Measurements from ENCODE around the gene ADAMTS14. TPM values are rescaled to one million over a fixed set of nuclear protein-coding genes. Genes with fewer than 3 reads are reported as not detected.

Gene ADAMTS14, protein sequence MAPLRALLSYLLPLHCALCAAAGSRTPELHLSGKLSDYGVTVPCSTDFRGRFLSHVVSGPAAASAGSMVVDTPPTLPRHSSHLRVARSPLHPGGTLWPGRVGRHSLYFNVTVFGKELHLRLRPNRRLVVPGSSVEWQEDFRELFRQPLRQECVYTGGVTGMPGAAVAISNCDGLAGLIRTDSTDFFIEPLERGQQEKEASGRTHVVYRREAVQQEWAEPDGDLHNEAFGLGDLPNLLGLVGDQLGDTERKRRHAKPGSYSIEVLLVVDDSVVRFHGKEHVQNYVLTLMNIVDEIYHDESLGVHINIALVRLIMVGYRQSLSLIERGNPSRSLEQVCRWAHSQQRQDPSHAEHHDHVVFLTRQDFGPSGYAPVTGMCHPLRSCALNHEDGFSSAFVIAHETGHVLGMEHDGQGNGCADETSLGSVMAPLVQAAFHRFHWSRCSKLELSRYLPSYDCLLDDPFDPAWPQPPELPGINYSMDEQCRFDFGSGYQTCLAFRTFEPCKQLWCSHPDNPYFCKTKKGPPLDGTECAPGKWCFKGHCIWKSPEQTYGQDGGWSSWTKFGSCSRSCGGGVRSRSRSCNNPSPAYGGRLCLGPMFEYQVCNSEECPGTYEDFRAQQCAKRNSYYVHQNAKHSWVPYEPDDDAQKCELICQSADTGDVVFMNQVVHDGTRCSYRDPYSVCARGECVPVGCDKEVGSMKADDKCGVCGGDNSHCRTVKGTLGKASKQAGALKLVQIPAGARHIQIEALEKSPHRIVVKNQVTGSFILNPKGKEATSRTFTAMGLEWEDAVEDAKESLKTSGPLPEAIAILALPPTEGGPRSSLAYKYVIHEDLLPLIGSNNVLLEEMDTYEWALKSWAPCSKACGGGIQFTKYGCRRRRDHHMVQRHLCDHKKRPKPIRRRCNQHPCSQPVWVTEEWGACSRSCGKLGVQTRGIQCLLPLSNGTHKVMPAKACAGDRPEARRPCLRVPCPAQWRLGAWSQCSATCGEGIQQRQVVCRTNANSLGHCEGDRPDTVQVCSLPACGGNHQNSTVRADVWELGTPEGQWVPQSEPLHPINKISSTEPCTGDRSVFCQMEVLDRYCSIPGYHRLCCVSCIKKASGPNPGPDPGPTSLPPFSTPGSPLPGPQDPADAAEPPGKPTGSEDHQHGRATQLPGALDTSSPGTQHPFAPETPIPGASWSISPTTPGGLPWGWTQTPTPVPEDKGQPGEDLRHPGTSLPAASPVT
- 5.5 and 10.6 TPM in 2 replicates for total RNA-seq

DNA sequence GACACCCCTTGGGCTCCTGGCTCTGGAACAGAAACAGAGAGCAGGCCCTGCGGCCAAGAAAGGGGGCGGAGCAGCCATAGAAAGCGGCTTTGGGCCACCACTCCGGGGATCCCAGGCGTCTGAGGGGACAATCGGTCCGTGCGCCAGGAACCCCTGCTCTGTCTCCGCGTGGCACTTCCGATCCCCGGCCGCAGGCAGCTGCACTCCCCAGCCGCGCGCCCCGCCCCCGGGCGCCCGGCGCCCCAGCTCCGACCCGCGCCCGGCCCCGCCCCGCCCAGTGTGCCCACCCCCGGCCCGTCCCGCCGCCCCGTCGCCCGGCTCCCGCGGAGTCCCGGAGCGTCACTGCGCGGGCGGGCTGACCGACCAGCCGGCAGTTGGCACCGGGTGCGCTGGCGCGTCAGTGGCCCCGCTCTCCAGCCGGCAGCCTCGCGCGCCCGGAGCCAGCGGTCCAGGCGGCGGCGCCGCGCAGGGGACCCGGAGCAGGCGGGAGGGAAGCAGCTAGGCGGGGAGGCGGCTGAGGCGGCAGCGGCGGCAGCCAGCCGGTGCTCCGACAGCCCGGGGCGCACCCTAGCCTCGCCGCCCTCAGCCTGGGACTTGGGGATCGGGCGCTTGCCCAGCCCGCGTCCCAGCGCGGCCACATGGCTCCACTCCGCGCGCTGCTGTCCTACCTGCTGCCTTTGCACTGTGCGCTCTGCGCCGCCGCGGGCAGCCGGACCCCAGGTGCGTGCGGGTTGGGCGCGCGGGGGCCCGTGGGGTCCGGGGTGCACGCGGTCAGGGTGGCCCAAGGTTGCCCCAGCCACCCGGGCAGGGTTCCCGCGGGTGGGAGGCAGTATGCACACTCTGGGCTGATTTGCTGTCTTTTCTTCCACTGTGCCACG, at the start of gene ADAMTS14:
Gene ADAMTS14, plus strand, starts transcription at position 342 of the 878 bp plus-strand sequence. Its CDS starts 297 bp downstream, at position 639.

DNA sequence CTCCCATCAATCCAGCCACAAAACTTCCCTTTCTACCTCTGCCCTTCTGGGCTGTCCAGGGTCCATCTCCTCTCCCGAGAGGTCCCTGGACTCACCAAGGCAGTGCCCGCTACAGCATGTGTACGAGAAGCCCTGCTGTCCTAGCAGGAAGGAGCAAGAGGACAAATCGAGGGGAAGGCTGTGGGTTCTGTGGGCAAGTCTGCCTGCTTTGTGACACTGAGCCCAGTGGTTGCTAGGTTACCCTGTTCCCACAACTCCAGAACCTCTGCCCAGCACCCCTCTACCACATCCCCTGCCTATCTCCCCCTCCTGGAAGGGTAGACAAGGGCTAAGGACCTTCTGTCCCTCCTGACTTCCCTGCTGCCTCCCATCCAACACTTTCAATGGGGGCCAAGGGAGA, 112.9 kb downstream of the ADAMTS14 start, which contains the start of gene TBATA:
Gene TBATA, minus strand, starts transcription at position 188 of the 400 bp plus-strand sequence. CDS start 1,998 bp downstream, outside the sequence.

Other genes with a start within 250 kb of the ADAMTS14 start
- gene NODAL, start 230.8 kb upstream of the ADAMTS14 start, total RNA-seq = not detected in 2 replicates
- under 0.01 and 0.37 TPM in 2 replicates for gene PALD1, start 193.7 kb upstream of the ADAMTS14 start, total RNA-seq
- under 0.01 TPM in 1 of 2 replicates, not detected in the other for gene PRF1, start 69.8 kb upstream of the ADAMTS14 start, total RNA-seq
- not detected in 2 replicates for gene TBATA, start 112.9 kb downstream of the ADAMTS14 start, total RNA-seq
- 31.2 and 38.4 TPM in 2 replicates for gene SGPL1, start 143.4 kb downstream of the ADAMTS14 start, total RNA-seq
- 25.2 and 39.4 TPM in 2 replicates for gene PCBD1, start 216.1 kb downstream of the ADAMTS14 start, total RNA-seq

All from smooth muscle cell of bladder (primary cell).